Epithelial cell of proximal tubule (primary cell): ENCODE measurements around the gene AREG. TPM values are rescaled to one million over a fixed set of nuclear protein-coding genes. Genes with fewer than 3 reads are reported as not detected.

Experiments
- DNase-seq: peaks from one replicate; pipeline ENCODE4 v3.0.0-alpha.2; 2011; ENCODE audit warnings: low read depth
- H3K4me3 ChIP-seq: 2 replicates; pipeline ENCODE4 v1.5.1; 2011; ENCODE audit warnings: low read depth, mild to moderate bottlenecking, low read length
- total RNA-seq: library from RNA; depleted of rRNA; stranded (reverse); fragments of >200 nt; gene quantifications from 2 replicates; pipeline ENCODE4 v1.2.3, GENCODE V29; 2015
- TF ChIP-seq, protein P1 (sequence below): conservative IDR thresholded peaks from 2 replicates; pipeline ENCODE4 v1.5.1; 2012; ENCODE audit warnings: low read depth, mild to moderate bottlenecking, low read length

AREG gene
- total RNA-seq, 1 donor from 2014 or later = 211 TPM

- TF ChIP-seq, protein P1, sequence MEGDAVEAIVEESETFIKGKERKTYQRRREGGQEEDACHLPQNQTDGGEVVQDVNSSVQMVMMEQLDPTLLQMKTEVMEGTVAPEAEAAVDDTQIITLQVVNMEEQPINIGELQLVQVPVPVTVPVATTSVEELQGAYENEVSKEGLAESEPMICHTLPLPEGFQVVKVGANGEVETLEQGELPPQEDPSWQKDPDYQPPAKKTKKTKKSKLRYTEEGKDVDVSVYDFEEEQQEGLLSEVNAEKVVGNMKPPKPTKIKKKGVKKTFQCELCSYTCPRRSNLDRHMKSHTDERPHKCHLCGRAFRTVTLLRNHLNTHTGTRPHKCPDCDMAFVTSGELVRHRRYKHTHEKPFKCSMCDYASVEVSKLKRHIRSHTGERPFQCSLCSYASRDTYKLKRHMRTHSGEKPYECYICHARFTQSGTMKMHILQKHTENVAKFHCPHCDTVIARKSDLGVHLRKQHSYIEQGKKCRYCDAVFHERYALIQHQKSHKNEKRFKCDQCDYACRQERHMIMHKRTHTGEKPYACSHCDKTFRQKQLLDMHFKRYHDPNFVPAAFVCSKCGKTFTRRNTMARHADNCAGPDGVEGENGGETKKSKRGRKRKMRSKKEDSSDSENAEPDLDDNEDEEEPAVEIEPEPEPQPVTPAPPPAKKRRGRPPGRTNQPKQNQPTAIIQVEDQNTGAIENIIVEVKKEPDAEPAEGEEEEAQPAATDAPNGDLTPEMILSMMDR = no peak
- no peak overlapping the region for H3K4me3 ChIP-seq
- DNase-seq = no peak
These were observed 38.4 kb downstream of the AREG start for GRCh38 chr4:74483226-74483911.

DNA sequence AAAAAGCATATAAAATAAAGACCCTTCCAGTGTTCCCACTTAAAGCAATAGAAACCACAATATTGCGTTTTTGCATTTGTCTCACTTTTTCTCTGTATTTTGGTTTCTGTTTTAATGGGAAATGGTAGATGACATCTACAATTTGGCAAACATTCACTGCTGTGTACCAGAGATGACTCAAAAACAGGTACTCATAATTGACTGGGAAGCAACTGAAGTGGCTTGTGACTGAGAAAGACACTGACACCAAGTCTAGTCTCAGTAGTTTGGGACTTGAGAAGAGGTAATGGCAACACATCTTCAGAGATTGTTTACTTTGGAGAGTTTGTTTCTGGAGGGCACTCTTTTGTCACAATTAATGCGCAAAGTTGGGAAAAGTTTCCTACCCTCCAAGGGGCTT, 42.0 kb downstream of the AREG start:
- no peak overlapping the region for H3K4me3 ChIP-seq
- no peak for DNase-seq
- TF ChIP-seq, protein P1 = no peak

DNA sequence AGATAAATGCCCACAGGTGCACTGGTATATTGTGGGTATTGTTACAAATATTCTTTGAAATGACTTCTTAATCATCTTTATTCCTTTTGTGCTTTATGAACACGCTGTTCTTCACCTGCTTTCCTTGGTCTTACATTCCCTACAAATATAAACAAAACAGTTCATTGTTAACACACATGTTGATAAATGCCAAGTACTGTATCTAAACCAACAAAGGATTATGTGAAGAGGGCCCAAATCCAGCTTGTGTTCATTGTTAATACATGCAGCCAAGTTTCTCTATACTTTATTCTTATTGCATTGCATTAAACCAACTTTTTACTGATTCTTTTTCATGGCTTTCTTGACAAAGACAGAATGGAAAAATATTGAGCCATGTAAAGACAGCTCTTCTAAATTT, 42.8 kb downstream of the AREG start:
- TF ChIP-seq, protein P1 = no peak
- no peak overlapping the region for H3K4me3 ChIP-seq
- no peak for DNase-seq

DNA sequence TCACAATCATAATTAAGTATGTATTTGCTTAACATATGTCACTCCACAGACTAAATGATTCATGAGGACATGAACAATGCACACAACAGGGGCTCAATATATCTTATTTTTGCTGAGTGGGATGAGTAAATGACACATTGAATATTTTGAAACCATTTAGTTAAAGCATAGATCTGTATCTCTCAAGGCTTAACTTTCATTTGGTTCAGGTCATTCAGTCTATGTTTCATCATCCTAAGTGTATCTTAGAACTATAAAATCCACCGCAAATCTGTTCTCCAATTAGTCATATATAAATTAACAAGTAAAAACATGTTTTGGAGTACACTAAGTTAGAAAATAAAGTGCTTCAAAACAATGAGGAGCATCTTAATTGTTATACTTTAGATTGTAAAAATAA, 45.8 kb downstream of the AREG start:
- TF ChIP-seq, protein P1 = no peak
- no peak overlapping the region for H3K4me3 ChIP-seq
- DNase-seq = no peak

GRCh38 chr4:74499986-74500781, 55.2 kb downstream of the AREG start:
- no peak for DNase-seq
- TF ChIP-seq, protein P1 = no peak
- H3K4me3 ChIP-seq = no peak overlapping the region

DNA sequence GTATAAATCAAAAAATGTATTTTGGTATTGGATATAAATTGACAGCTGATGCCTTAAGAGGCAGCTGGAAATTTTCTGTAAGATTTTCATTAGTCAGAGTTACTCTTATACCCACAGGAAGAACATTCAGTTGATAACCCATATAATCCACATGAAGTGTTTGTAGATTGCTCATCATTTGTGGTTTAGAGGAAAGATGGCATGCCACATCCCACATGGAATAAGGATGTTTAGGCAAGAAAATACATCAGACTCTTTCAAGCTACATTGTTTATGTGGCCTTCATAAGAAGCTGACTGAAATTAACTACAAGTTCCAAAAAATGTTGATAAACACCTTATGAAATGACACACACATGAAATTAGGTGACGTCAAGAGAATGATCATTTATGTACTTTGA, 56.6 kb downstream of the AREG start:
- DNase-seq = no peak
- TF ChIP-seq, protein P1 = no peak
- no peak overlapping the region for H3K4me3 ChIP-seq
